GM18858 (cell line): Measurements from ENCODE around the gene WAC.
"Not testable (repeated sequence)": the region's sequence is repeated elsewhere in the genome, so short reads cannot be mapped to it uniquely, and the experiment has no call there.

ENCODE experiments used
- ATAC-seq: cut with Tn5 transposase; IDR thresholded peaks from one replicate; pipeline ENCODE4 v1.9.1; 2021; ENCODE audit not compliant: unreplicated experiment

The WAC gene

GRCh38 chr10:28560617-28561016 is 27.7 kb downstream of the WAC start:
- no peak for ATAC-seq

DNA sequence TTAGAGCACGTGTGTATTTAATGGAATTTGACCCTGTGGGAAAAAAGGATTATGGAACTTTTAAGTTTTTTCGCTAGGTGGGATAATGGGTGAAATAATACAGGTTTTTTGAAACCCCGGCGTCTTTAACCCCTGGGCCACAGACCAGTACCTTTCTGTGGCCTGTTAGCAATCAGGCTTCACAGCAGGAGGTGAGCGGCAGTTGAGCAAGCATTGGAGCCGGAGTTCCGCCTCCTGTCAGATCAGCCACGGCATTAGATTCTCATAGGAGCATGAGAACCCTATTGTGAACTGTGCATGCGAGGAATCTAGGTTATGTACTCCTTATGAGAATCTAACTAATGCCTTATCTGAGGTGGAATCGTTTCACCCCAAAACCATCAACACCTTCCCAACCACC is 28.6 kb downstream of the WAC start:
- ATAC-seq: no peak

GRCh38 chr10:28564905-28565304 is 32.0 kb downstream of the WAC start:
- ATAC-seq: peak; percentile 38

GRCh38 chr10:28566458-28567015 is 33.6 kb downstream of the WAC start:
- ATAC-seq: no peak

GRCh38 chr10:28569506-28570159 is 36.7 kb downstream of the WAC start:
- ATAC-seq: no peak

DNA sequence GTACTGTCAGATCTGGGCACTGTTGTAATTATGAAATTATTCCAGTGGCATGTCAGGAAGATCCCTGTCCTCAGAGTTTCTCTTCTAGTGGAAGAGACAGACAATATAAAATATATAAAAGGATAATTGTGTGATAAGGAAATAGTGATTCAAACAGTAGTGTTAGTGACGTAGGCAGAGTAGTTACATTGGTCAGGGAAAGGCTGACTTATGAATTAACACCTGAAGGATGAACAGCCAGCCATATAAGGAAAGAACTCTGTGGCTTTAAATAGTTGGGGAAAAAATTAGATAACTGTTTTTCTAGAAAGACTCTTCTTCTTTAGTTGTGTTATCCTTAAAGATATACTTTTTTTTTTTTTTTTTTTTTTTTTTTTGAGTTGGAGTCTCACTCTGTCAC is 37.7 kb downstream of the WAC start:
- ATAC-seq: no peak

DNA sequence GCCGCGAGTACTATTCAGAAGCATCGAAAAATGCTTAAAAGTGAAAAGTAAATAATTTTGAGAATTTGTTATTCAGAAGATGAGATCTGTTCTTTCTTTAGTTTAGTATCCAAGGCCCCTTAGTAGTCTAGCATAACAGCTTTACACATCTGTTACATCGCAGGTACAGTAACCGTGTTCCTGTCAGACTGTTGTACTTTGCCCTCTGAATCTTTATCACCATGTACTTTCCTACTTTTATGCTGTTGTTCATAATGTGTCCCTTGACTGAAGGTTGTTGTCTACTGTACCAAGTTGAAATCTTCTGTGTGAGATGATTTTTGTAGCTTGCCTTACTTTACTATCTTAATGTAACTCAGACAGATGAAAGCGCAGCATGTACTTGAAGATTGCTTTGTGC is 38.3 kb downstream of the WAC start:
- no peak for ATAC-seq

GRCh38 chr10:28574214-28574613 is 41.3 kb downstream of the WAC start:
- ATAC-seq: not testable (repeated sequence)

GRCh38 chr10:28575852-28576251 is 42.9 kb downstream of the WAC start:
- no peak for ATAC-seq

DNA sequence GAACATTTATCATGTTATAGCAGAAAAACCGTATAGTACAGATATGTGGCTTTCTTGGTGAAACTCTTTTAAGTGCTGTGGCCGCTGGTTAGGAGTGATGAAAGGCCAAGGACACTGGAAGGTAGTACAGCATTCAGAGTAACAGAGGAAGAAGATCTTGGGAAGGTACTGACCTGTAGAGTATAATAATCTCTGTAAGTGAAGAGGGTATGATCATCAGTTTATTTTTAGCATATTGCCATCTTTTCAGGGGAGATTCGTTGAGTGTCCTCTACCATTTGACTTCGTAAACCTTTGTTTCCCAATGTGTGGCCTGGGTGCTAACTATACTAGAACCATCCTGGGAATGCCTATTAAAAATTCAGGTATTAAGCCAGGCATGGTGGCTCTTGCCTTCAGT is 44.6 kb downstream of the WAC start:
- ATAC-seq: no peak

DNA sequence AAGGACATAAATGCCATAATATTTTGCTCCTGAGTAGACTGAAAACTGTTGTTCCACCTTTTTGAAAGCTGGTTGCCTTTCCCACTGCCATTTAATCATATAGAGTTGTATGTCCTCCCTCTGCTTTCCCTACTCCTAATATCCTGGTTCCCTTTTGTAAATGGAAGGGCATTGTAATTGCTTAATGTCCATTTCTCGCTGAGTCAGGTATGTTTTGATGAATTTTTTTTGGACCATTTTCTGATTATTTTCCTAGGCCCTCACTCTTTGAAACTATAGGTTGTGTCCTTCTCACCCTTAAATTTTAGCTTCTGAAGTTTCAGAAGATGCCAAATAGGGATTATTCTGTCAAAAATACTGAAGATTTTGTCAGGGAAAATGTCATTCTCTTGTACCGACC is 45.5 kb downstream of the WAC start:
- no peak for ATAC-seq

- no peak for ATAC-seq
Observed at GRCh38 chr10:28580825-28581224, 47.9 kb downstream of the WAC start.

DNA sequence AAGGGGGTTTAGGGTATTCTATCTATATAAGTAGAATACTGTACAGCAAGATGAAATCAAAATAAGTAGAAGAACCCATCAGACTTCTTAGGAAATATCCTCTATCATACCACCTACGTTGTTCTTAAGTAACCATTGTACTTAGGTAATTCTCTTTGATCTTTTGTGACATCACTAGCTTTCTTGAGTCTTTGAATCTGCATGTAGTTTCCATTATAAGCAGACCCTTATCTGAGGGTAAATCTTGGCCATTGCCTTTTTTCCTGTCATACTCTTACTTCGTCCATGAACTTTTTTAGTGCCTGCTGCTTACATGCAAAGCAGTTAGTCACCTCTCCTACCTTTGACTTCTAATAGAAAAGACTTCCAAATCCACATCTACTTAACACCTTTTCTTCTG is 49.0 kb downstream of the WAC start:
- ATAC-seq: no peak

DNA sequence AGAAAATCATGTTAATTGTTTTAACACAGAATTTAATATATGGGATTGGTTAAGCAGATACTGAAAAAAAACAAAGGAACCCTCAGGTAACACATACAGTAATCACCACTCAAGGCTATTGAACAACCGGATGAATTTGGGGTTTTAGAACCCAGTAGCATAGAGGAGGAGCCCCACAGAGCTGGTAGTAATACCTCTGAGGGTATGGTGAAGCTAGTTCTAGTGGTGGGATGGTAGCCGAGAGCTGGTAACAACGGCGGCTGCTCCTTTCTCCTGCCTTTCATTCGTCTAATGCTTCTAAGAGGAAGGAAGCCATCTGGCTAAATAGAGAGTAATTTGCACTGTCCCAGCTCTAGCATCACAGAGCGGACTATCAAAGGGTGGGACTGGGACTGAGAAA is 52.2 kb downstream of the WAC start:
- ATAC-seq: no peak

GRCh38 chr10:28586176-28586575 is 53.3 kb downstream of the WAC start:
- no peak for ATAC-seq

- no peak for ATAC-seq
Observed at GRCh38 chr10:28587270-28587969, 54.5 kb downstream of the WAC start.

DNA sequence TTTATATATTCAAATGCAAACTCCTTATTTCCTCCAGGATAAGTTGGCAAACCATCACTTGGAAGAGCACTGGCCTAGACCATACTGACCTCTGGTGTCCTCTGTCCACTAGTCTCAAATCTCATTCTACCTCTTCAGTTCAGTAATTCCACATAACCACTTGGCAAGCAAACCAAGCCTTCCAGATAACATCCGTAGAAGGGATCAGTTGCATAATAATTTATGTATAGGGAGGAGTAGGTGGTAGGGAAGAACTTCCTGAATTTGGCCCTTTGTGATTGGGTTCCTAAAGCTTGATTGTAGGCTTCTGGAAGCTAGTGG is 55.0 kb downstream of the WAC start:
- ATAC-seq: no peak

GRCh38 chr10:28592953-28593352 is 60.0 kb downstream of the WAC start:
- no peak for ATAC-seq

- no peak for ATAC-seq
Observed at GRCh38 chr10:28593811-28594210, 60.9 kb downstream of the WAC start.

DNA sequence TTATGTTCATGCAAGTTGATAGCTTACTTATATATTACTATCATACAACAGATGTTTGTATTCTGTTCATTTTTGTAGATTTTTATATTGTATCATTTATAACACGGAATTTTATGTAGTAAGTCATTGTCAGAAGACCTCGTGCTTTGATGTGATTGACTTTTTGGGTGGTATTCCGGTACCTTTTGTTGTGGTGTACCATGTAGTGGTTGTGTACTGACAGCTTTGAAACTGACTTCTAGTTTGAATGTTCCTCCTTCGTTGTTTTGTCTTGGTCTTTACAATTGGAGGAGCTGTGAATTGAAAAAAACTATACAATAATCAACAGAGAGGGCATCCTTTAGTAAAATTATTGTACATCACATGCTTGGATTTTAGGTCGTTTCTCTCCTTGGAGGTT is 61.5 kb downstream of the WAC start:
- ATAC-seq: no peak

- ATAC-seq: no peak
Observed at GRCh38 chr10:28595613-28596012, 62.7 kb downstream of the WAC start.

DNA sequence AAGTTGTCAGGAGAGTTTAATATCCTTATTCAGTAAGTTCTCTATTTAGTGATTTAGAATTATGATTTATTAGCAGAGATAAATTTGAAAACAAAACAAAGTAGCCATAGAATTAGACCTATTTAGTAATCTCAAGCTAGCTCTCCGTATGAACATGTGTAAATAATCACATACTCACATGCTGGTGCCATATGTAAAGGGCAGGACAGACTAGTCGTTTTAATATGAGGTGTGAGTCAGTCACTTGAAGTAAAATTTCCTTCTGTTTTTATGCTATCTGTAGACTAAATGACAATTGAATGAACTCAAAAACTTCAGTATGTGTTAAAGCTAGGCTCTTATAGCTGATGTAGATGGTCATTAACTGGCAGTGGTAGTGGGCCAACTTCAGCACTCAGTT is 67.1 kb downstream of the WAC start:
- no peak for ATAC-seq

DNA sequence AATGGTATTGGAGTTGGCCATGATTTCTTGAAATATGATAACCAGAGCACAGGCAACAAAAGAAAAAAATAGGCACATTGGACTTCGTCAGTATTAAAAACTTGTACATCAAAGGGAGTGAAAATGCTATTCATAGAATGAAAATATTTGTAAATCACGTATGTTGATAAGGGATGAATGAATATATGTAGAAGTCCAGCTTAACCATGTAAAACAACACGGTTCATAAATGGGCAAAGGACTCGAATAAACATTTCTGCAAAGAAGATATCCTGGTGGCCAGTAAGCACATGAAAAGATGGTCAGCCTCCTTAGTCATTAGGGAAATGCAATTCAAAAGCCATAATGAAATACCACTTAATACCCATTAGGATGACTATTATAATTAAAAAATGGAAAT is 68.1 kb downstream of the WAC start:
- no peak for ATAC-seq
